AG09319 (cell line): ENCODE results near the gene MIGA1.

Source experiments
- DNase-seq: peaks from one replicate; pipeline ENCODE4 v3.0.0-alpha.2; 2010; ENCODE audit warnings: low read depth; ENCODE audit errors: extremely low read depth
- CTCF ChIP-seq: IDR thresholded peaks from 2 replicates; pipeline ENCODE4 v1.5.1; 2011; ENCODE audit warnings: low read depth, mild to moderate bottlenecking, inconsistent platforms, low read length, moderate library complexity

The MIGA1 gene

GRCh38 chr1:77833521-77834100 lies 54.2 kb downstream of the MIGA1 start:
- TF ChIP-seq CTCF, result no peak
- DNase-seq, result no peak

- TF ChIP-seq CTCF, result no peak
- no peak for DNase-seq
Measured at GRCh38 chr1:77834771-77835334, 55.4 kb downstream of the MIGA1 start.

GRCh38 chr1:77841574-77841973 lies 62.1 kb downstream of the MIGA1 start:
- DNase-seq, result no peak
- no peak for TF ChIP-seq CTCF

GRCh38 chr1:77845951-77846350 lies 66.5 kb downstream of the MIGA1 start:
- no peak for DNase-seq
- TF ChIP-seq CTCF, result no peak

- TF ChIP-seq CTCF, result no peak
- DNase-seq, result no peak
Measured at GRCh38 chr1:77846966-77847365, 67.5 kb downstream of the MIGA1 start.

GRCh38 chr1:77847621-77848080 lies 68.2 kb downstream of the MIGA1 start:
- no peak for DNase-seq
- TF ChIP-seq CTCF, result no peak

- no peak for DNase-seq
- TF ChIP-seq CTCF, result no peak
Measured at GRCh38 chr1:77850082-77850481, 70.6 kb downstream of the MIGA1 start.
